Measurements from ENCODE around the gene ABHD1. TPM values are rescaled to one million over a fixed set of nuclear protein-coding genes. Genes with fewer than 3 reads are reported as not detected.

ABHD1 gene
- total RNA-seq, 1 donor from 2014 or later: 3.6 TPM

DNA sequence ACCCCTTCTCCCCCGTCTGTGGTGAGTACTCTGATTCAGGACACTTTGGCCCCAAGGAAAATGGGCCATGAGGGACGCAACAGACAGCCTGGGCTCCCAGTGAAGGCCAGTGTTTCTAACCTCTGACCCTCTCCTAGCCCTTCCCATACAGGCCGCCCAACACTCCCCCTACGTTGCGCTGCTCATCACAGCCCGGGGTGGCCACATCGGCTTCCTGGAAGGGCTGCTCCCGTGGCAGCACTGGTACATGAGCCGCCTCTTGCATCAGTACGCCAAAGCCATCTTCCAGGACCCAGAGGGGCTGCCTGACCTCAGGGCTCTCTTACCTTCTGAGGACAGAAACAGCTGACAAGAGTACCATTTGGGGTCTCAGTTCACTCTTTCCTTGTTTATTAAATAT, 6.8 kb downstream of the ABHD1 start:
- DNase-seq (ENCODE audit: low spot score) (no peak), ATAC-seq (no peak)
- intact Hi-C loops (cut with DNase I): no loop called here

DNA sequence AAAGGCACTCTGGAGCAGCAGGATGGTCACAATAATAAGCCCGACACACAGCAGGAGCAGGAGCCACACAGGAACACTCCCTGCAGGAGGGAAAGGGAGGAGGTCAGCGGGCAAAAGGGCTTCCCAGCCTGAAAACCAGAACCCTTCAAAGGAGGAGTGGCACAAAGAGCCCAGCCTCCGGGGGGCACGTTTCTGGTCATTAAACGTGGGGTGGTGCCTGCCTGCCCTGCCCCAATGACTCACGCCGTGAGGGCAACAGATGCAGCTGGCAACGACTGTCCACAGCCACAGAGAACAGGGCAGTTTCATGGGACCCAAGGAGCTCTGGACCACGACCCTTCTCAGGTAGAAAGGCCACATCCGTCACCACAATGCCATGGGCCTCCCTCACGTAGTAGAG, 7.8 kb downstream of the ABHD1 start:
- intact Hi-C loops (cut with DNase I): no loop called here
- ATAC-seq (no peak), DNase-seq (ENCODE audit: low spot score) (no peak)

DNA sequence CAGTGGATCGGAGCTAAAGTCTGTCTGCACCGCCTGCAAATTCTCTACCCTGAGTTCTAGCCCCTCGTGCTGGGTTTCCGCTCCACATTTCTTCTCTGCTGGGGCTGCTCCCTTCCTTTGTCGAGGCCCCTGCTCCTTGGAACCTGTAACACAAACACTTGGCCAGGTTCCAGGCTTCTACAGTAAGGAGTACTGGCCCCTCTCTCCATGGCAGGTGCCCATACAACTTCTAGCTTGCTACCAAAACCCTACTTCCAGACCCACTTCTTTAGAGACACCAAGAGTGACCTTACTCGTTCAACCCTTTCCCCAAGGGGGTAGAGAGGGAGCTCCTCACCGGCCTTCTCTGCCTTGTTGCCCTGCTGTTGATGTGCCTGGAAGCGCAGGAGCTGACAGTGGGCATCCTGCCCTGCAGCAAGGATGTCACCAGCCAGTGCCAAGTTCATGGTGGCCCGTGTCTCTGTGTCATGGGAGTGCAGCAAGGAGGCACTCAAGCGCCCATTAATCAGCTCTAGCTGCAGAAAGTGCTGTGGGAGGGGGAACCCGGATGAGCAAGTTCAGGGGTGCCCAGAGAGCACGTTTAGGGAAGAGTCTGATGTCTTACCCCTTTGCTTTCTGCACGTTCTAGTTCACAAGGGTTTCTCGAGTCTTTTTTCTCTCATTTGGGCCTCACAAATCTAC, 9.7 kb downstream of the ABHD1 start:
- intact Hi-C loops (cut with DNase I): no loop called here
- no peak for ATAC-seq
- DNase-seq (ENCODE audit: low spot score): no peak

DNA sequence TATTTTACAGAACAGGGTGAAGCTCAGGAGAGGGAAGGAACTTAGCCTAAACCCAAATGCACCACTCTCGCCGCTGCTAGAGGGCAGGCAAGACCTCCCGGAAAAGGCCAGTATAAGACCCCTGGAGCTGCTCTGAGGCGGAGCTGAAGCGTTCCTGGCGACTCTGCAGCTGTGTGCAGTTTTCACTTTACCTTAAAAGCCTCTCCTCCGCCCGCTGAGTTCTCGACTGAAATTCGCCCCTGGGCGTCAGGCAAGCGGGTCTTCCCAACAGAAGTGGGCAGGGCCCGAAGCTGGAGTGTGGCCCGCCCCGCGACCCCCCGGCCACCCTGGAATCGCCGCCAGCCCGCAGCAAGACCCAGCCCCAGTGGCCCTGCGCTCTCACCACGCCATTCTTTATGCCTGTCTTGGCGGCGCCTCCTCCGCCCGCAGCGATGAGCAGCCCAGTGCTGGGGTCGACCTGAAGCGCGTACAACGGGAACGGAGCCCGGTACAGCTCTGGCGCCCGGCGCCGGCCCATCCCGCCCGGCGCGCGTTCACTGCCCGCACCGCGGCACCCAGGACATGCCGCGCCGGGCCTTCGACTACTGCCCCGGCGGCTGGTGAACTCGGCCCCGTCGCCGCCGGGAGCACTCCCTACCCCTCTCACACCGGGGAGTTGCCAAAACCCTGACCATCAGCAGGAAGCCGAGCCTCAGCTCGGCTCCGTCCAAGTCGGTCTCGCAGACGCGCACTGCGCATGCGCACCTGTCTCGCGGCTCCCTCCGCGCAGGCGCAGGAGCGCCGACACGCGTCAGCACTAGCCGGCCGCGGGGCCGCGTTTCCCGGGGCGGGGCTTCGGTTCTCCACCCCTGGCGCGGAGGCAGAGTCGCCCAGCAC, 10.5 kb downstream of the ABHD1 start, which contains the start of gene PREB:
Gene PREB (minus strand): TSS at position 732 of the 876 bp plus-strand sequence. CDS start 215 bp downstream, at position 517.
- intact Hi-C loops (cut with DNase I): no loop called here
- ATAC-seq: peak; percentile 96
- peak; percentile 99 for DNase-seq (ENCODE audit: low spot score)

DNA sequence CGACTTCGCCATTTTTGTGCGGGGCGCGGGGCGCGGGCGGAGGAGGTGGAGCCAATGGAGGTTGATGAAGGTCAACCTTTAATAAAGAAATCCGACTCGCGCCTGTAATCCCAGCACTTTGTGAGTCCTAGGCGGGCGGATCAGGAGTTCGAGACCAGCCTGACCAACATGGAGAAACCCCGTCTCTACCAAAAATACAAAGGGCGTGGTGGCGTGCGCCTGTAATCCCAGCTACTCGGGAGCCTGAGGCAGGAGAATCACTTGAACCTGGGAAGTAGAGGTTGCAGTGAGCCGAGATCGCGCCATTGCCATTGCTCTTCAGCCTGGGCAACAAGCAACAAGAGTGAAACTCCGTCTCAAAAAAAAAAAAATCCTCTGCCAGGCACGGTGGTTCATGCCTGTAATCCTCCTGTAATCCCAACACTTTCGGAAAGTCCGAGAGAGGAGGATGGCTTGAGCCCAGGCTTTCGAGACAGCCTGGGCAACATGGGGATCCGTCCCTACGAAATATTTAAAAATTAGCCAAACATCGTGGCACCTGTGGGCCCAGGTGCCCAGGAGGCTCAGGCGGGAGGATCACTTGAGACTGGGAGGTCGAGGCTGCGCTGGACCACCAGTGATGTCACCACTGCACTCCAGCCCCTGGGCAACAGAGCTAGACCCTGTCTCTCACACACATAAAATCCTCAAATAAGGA, 11.3 kb downstream of the ABHD1 start:
- DNase-seq (ENCODE audit: low spot score): no peak
- ATAC-seq: no peak
- intact Hi-C loops (cut with DNase I): no loop called here

DNA sequence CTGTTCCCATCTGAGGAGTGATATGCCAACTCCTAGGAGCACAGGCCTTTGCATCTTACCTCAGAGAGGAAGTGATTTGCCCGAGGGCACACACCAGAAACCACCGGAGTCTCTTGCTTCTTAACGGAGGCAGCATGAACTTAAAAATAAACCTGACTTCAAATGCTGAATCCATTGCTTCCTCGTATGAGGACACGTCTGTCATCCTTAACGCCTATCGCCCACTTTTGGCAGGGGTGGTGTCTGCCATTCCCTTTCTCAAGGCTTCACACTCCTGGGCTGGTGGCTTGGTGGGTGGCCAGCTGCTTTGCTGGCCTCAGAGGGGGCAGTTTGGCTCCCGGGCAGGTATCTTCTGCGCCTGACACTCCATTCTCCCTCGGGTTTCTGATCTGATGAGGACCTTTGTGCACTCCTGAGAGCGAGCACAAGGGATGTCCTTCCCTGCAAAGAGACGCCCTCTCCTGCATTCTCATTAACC, 11.9 kb downstream of the ABHD1 start:
- DNase-seq (ENCODE audit: low spot score): no peak
- ATAC-seq: no peak
- intact Hi-C loops (cut with DNase I): no loop called here

DNA sequence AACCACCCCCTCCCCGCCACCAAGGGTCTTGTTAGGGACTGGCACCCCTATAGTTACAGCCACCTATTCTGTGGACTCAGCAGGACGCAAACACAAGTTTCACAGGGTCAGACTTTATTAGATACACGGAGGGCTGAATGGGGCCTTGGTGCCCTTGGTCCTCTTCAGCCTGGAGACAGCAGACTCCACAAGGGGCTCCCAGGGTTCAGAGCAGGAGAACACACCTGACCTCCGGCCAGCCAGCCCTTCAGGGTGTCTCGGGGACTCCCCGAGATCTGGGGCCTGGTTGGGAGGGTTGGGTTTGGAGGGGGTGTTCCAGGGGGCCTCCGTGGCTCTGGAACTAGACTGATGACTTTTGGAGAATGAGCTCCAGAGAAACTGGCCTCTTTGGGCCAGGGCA, 13.1 kb downstream of the ABHD1 start:
- intact Hi-C loops (cut with DNase I): no loop called here
- no peak for ATAC-seq
- DNase-seq (ENCODE audit: low spot score): no peak

DNA sequence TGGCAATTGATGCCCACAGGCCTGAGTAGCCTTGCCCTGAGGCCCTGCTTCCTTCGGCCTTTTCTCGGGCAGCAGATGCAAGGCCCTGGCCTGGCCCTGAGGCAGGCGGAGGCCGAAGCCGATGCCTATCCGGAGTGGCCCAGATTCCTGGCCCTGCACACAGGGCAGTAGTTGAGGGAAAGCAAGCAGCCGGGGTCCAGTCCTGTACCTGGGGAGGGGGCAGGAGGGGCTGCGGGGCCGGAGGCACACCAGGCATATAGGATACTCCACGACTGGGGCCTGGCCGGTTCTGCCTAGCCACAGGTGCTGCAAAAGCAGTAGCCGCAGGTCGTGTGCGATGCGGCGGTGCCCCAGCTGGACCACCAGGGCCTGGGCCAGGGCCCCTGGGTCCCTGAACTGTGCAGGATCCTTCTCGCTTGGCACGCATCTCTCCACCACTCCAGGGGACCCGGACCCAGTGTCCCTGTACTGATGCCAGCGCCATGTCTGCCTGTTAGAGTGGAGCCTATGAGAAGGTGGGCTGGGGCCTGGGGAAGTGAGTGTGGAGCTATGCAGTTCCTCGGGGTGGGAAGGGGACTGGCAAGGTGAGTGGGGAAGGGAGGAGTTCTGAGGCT, 13.8 kb downstream of the ABHD1 start:
- DNase-seq (ENCODE audit: low spot score) (no peak), ATAC-seq (no peak)
- intact Hi-C loops (cut with DNase I): no loop called here

DNA sequence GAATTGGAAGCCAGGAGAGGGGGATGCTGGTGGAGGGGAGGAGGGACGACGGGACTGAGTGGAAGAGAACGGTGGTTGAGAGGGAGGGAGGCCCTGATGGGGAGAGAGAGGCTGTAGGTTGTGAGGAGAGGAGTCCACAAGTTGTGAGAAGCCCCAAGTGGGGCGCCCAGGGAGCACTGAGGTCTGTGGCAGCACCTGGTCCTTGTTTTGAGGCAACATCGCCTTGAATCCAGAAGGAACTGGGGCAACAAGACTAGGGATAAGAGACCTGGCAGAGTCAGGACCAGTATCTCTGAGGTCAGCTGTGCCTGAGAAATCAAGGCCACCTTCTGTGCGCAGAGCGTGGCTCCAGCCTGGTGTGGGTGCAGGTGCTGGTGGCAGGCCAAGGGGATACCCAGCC, 14.5 kb downstream of the ABHD1 start:
- intact Hi-C loops (cut with DNase I): no loop called here
- no peak for DNase-seq (ENCODE audit: low spot score)
- no peak for ATAC-seq

DNA sequence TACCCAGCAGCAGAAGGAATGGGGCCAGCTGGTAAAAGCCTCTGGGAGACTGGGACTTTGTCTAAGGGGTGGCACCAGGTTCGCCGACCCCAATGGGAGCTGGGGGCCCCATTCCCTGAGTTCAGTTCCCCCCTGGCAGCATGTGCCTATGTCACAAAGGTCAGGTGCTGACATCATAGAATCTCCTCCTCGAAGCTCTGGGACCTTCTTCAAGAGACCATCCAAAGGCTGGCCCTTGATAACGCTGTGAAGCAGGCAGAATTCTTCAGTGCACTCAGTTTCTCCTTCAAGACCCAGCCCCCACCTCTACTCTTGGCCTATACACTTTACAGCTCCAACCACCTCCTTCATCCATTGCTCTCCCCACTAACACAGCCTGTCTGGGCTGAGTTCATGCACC, 15.7 kb downstream of the ABHD1 start, which contains the start of gene PRR30:
Gene PRR30 (minus strand): TSS at position 101 of the 400 bp plus-strand sequence. CDS start 1,081 bp downstream, outside the sequence.
- no peak for ATAC-seq
- intact Hi-C loops (cut with DNase I): no loop called here
- no peak for DNase-seq (ENCODE audit: low spot score)

DNA sequence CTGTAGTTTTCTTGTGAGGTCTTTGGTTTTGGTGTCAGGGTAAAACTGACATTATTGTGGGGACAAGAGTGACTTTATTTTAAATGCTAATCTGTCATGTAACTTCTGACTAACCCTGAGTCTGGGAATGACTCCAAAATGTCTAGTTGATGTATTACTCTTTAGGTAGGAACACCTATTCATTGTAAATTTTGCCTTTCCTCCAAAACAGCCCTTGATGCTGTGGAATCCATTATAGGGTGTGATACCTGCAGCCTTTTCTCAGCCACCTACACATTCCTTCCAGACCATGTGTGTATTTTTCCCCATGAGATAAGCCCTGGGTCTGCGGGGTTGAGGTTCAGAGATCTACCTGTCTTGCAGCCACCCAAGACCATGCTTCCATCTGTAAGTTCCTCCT, 19.7 kb downstream of the ABHD1 start:
- ATAC-seq (no peak), DNase-seq (ENCODE audit: low spot score) (no peak)
- intact Hi-C loops (cut with DNase I): no loop called here

DNA sequence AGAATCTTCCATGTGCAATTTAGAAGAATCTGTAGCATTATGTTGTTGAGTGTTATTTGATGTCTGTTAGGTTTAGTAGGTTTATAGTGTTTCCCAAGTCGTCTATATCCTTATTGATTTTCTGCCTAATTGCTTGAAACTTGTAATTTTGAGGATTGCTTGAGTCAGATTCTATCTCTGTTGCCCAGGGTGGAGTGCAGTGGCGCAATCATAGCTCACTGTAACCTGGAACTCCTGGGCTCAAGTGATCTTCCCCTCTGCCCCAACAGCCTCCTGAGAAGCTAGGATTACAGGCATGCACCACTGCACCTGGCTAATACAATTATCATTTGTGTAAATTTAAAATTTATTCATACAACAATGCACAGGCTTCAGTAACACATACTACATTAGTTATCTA, 22.1 kb downstream of the ABHD1 start:
- DNase-seq (ENCODE audit: low spot score) (peak; percentile 6), ATAC-seq (no peak)
- intact Hi-C loops (cut with DNase I): no loop called here

DNA sequence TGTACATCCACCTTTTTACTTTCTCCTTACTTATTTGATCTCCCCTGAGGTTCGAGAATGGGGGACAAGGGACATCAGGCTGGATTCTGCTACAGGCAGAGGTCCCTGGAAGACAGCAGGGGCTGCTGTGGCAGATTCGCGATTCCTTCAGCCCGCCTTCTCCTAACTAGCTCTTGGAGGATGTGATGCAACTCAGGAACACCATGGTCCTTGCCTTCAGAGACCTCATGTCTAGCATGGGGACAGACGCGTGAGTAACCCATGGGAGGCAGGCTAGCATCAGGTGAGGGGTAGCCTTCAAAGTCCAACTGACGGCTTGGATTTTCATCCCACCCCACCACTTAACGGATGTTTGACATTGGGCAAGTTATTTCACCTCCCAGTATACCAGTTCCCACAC, 24.3 kb downstream of the ABHD1 start:
- intact Hi-C loops (cut with DNase I): no loop called here
- DNase-seq (ENCODE audit: low spot score): no peak
- ATAC-seq: no peak

DNA sequence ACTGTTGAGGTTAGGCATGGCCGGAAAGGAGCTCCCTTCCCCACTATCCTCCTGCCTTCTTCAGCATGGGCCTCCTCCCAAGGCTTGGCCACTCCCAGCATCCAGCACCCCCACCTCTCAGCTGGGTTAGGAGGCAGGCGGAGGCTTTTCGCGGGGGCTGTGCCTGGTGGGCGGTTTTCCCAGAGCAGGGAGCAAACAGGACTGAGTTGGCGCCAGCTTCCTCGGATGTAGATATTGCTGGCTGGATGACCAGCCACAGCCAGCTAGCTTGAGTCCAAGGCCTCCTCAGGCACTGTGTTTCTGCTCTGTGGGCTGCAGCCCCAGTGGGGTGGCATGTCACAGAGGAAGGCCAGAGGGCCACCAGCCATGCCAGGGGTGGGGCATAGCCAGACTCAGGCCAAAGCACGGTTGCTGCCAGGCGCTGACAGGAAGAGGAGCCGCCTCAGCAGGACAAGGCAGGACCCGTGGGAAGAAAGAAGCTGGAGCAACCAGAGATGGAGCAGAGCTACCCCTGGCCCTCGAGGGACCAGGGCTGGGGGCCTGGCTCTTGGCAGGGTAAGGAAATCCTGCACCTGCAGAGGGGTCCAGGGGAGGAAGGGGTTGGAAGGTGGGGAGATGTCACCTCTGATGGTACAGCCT, 25.3 kb downstream of the ABHD1 start, which contains the start of gene TCF23:
Gene TCF23 (plus strand): TSS at position 204 of the 639 bp plus-strand sequence. CDS start 130 bp downstream, at position 334.
- DNase-seq (ENCODE audit: low spot score) (no peak), ATAC-seq (no peak)
- intact Hi-C loops (cut with DNase I): no loop called here

DNA sequence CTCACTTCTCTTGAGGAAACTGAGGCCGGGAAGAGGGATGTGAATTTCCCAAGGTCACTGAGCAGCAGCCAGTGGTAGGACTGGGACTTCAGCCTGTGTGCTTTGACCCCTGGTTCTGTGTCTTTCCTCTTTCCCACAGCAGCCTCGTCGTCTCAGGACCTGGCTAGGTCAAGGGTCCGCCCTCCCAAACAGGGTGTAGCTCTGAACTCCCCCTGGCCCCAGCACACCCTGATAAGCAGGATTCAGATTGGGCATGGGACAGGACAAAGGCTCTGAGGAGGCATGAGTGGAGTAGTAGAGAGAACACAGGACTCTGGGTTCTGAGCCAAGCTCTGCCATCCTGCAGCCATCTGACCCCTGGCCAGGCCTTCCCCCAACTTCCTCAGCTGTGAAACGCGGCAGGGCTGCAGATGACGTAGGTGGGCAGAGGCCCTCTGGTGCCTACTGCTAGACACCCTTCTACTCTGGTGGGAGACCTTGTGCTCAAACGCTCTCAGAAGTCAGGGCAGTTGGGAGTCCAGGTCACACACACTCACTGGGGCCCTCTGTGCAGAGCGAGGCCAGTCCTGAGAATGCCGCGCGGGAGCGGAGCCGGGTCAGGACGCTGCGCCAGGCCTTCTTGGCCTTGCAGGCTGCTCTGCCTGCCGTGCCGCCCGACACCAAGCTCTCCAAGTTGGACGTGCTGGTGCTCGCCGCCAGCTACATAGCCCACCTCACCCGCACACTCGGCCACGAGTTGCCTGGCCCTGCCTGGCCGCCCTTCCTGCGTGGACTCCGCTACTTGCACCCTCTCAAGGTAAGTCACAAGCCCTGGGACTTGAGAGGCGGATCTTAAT, 26.2 kb downstream of the ABHD1 start:
- no peak for DNase-seq (ENCODE audit: low spot score)
- no peak for ATAC-seq
- intact Hi-C loops (cut with DNase I): no loop called here

DNA sequence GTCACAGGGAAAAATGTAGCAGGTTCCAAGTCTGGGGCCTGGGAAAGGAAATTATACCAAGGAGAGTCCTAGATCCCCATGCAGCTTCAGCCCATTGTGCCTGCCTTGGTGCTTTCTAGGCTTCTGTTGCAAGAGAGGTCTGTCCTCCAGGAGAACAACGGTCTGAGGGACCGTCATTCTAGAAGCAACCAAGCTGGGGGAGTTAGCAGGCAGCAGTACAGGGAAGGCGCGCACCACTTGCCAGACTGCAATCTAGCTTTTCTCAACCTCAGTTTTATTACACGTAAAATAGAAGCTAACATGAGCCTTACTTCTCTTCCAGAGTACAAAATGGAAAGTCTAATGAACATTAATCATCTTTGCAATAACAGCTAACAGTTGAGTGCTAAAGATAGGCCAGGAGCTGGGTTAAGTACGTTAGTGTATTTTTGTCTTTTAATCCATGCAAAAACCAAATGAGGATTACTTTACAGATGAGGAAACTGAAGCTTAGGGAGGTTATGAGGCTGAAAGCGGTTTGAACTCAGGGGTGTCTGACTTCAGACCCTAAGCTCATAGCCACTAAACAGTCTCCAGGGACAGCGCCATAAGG, 27.1 kb downstream of the ABHD1 start:
- intact Hi-C loops (cut with DNase I): no loop called here
- DNase-seq (ENCODE audit: low spot score) (peak; percentile 22), ATAC-seq (no peak)

DNA sequence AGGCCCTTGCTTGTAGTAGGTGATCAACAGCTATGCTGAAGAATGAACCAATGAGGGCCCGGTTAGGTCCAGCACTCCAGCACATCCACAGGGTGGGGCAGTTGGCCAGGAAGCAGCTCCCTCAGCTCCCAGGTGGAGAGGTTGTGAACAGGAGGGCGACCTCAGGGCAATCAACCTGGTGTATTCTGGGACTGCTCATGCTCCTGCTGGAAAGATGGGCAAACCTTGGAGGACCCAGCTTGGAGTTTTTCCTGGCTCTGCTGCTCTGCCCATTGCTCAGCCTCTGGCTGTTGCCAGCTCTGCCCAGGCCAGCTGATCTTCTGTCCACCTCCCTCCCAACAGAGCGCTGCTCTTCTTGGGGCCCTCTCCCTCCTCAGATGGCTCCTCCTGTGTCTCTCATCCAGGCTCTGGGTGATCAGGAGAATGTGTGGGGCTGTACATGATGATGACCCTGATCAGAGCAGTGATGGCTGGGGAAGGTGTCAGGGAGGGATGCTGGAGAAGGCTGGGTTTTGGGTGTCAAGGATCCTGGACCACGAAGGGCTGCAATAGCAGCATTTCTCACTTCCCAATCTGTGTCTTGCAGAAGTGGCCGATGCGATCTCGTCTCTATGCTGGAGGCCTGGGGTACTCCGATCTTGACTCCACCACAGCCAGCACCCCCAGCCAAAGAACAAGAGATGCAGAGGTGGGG, 28.6 kb downstream of the ABHD1 start:
- DNase-seq (ENCODE audit: low spot score) (peak; percentile 35), ATAC-seq (no peak)
- intact Hi-C loops (cut with DNase I): no loop called here
